GM23338 (cell line): Measurements from ENCODE around the gene RAB1B. TPM values are rescaled to one million over a fixed set of nuclear protein-coding genes. Genes with fewer than 3 reads are reported as not detected.
A peak's percentile ranks its signal among the peaks of the same experiment; 100 is the strongest.

Source experiments
- ATAC-seq: fragments of 200-7000 bp; cut with Tn5 transposase; 3 replicates; pipeline ENCODE4 v1.9.1; 2020
- DNase-seq: peaks from one replicate; pipeline ENCODE4 v3.0.0-alpha.2; 2015; ENCODE audit warnings: low spot score
- H2AFZ ChIP-seq: fragments of 200-600 bp; sonication (generic); 2 replicates; pipeline ENCODE4 v1.8.0; 2016; ENCODE audit warnings: antibody characterized with exemption, mild to moderate bottlenecking, moderate library complexity
- H3F3A ChIP-seq: fragments of 200-600 bp; sonication (generic); replicated peaks from 2 replicates; pipeline ENCODE4 v1.8.0; 2017; ENCODE audit warnings: antibody characterized with exemption, mixed run types, low read depth
- H3K27ac ChIP-seq: fragments of 200-600 bp; sonication (generic); 2 replicates; pipeline ENCODE4 v1.6.1; 2016; ENCODE audit warnings: low read depth
- H3K27me3 ChIP-seq: fragments of 200-600 bp; sonication (generic); 2 replicates; pipeline ENCODE4 v1.8.0; 2016; ENCODE audit warnings: mild to moderate bottlenecking, mixed run types, moderate library complexity; ENCODE audit not compliant: insufficient read depth
- H3K36me3 ChIP-seq: fragments of 200-600 bp; sonication (generic); 2 replicates; pipeline ENCODE4 v1.8.0; 2016; ENCODE audit warnings: mild to moderate bottlenecking; ENCODE audit not compliant: insufficient read depth
- H3K4me1 ChIP-seq: fragments of 200-600 bp; sonication (generic); 2 replicates; pipeline ENCODE4 v1.8.0; 2016; ENCODE audit warnings: mild to moderate bottlenecking, moderate library complexity; ENCODE audit not compliant: insufficient read depth
- H3K4me2 ChIP-seq: fragments of 200-600 bp; sonication (generic); 2 replicates; pipeline ENCODE4 v1.7.1; 2017; ENCODE audit warnings: mixed run types
- H3K4me3 ChIP-seq: fragments of 200-600 bp; sonication (generic); 2 replicates; pipeline ENCODE4 v1.6.1; 2016; ENCODE audit warnings: mixed run types
- H3K79me2 ChIP-seq: fragments of 200-600 bp; sonication (generic); replicated peaks from 2 replicates; pipeline ENCODE4 v1.8.0; 2017; ENCODE audit warnings: mild to moderate bottlenecking; ENCODE audit not compliant: insufficient read depth
- H3K9me2 ChIP-seq: fragments of 200-600 bp; sonication (generic); 2 replicates; pipeline ENCODE4 v1.8.0; 2017; ENCODE audit not compliant: insufficient read depth
- H4K20me1 ChIP-seq: fragments of 200-600 bp; sonication (generic); replicated peaks from 2 replicates; pipeline ENCODE4 v1.8.0; 2017; ENCODE audit warnings: mild to moderate bottlenecking; ENCODE audit not compliant: insufficient read depth
- H3K27ac Mint-ChIP-seq: 2 replicates; pipeline ENCODE4 v1.8.0; 2020; ENCODE audit warnings: inconsistent platforms, mild to moderate bottlenecking, moderate library complexity, mixed read lengths
- H3K27me3 Mint-ChIP-seq: 3 replicates; pipeline ENCODE4 v1.8.0; 2022; ENCODE audit warnings: low read depth, mild to moderate bottlenecking, moderate library complexity, mixed read lengths, inconsistent platforms; ENCODE audit not compliant: insufficient read depth, poor library complexity
- H3K36me3 Mint-ChIP-seq: 3 replicates; pipeline ENCODE4 v1.8.0; 2021; ENCODE audit warnings: low read depth, mild to moderate bottlenecking, inconsistent platforms, moderate library complexity, mixed read lengths
- H3K4me1 Mint-ChIP-seq: 3 replicates; pipeline ENCODE4 v1.8.0; 2020; ENCODE audit warnings: mild to moderate bottlenecking, inconsistent platforms, mixed read lengths
- H3K4me3 Mint-ChIP-seq: 3 replicates; pipeline ENCODE4 v1.8.0; 2021; ENCODE audit warnings: moderate library complexity, mild to moderate bottlenecking, inconsistent platforms, mixed read lengths
- H3K9me3 Mint-ChIP-seq: 3 replicates; pipeline ENCODE4 v1.8.0; 2020; ENCODE audit warnings: moderate library complexity, mild to moderate bottlenecking, inconsistent platforms, mixed read lengths
- CREB1 ChIP-seq: fragments of 250-450 bp; sonication (Bioruptor Pico); IDR thresholded peaks from 2 replicates; pipeline ENCODE4 v1.5.0; 2020; ENCODE audit warnings: low read depth, mild to moderate bottlenecking, moderate library complexity
- EZH2 ChIP-seq: fragments of 200-600 bp; sonication (generic); IDR thresholded peaks from one replicate; pipeline ENCODE4 v1.8.0; 2017; ENCODE audit warnings: antibody characterized with exemption, mild to moderate bottlenecking, low read depth; ENCODE audit not compliant: unreplicated experiment
- EZH2phosphoT487 ChIP-seq: fragments of 200-600 bp; sonication (generic); IDR thresholded peaks from one replicate; pipeline ENCODE4 v1.8.1; 2018; ENCODE audit warnings: antibody characterized with exemption; ENCODE audit not compliant: unreplicated experiment
- JUNB ChIP-seq: IDR thresholded peaks from one replicate; pipeline ENCODE4 v1.6.1; 2016; ENCODE audit warnings: antibody characterized with exemption; ENCODE audit not compliant: unreplicated experiment
- NANOG ChIP-seq: IDR thresholded peaks from 2 replicates; pipeline ENCODE4 v1.6.1; 2016; ENCODE audit warnings: antibody characterized with exemption, borderline replicate concordance
- POLR2AphosphoS5 ChIP-seq: IDR thresholded peaks from 2 replicates; pipeline ENCODE4 v1.6.1; 2016; ENCODE audit warnings: antibody characterized with exemption, low read depth
- REST ChIP-seq: IDR thresholded peaks from one replicate; pipeline ENCODE4 v1.6.1; 2018; ENCODE audit warnings: antibody characterized with exemption; ENCODE audit not compliant: unreplicated experiment
- STAT1 ChIP-seq: IDR thresholded peaks from one replicate; pipeline ENCODE4 v1.6.1; 2016; ENCODE audit warnings: antibody characterized with exemption; ENCODE audit not compliant: unreplicated experiment
- ZNF114 ChIP-seq: fragments of 250-450 bp; sonication (Bioruptor Pico); IDR thresholded peaks from 2 replicates; pipeline ENCODE4 v1.5.0; 2020; ENCODE audit warnings: mild to moderate bottlenecking, moderate library complexity
- ZNF331 ChIP-seq: fragments of 250-450 bp; sonication (Bioruptor Pico); IDR thresholded peaks from 2 replicates; pipeline ENCODE4 v1.5.0; 2020; ENCODE audit warnings: low read depth, mild to moderate bottlenecking, moderate library complexity
- polyA plus RNA-seq: library from polyadenylated mRNA; unstranded; fragments of >200 nt; fragmentation: Nextera tagmentation; extraction: Ambion mirVana; gene quantifications from 2 replicates; pipeline ENCODE4 v1.2.1, GENCODE V29; 2016
- total RNA-seq: library from RNA; depleted of rRNA; stranded (reverse); fragments of >200 nt; shearing (Covaris generic); gene quantifications from 2 replicates; pipeline ENCODE4 v1.2.3, GENCODE V29; 2014
- TF ChIP-seq, protein P1 (sequence below), 2 experiments: fragments of 200-600 bp in 1 of 2; sonication (generic) in 1 of 2; conservative IDR thresholded peaks; 2 replicates each; pipeline versions ENCODE4 v1.5.1 to v1.6.1; 2016 to 2017; ENCODE audit warnings: antibody characterized with exemption in 2 of 2, low read depth in 2 of 2, mild to moderate bottlenecking in 2 of 2, moderate library complexity in 1 of 2
- TF ChIP-seq, protein P2 (sequence below): fragments of 250-450 bp; sonication (Bioruptor Pico); IDR thresholded peaks from 2 replicates; pipeline ENCODE4 v1.5.0; 2020; ENCODE audit warnings: mild to moderate bottlenecking, moderate library complexity
- TF ChIP-seq, protein P3 (sequence below): IDR thresholded peaks from 2 replicates; pipeline ENCODE4 v1.6.1; 2016; ENCODE audit warnings: antibody characterized with exemption

RAB1B gene
- total and polyA plus RNA-seq, 2 experiments from 2014 or later: 30.5 to 92.7 TPM

GRCh38 chr11:66311965-66312548, 43.6 kb downstream of the RAB1B start:
- peaks cover 17% of the 10 kb centered on the region for H3K4me1 ChIP-seq
- no peaks in the 10 kb centered on the region for H4K20me1 ChIP-seq
- DNase-seq (peak; percentile 94), ATAC-seq (peak; percentile 55)
- H3K79me2 ChIP-seq: no peaks in the 10 kb centered on the region
- no peaks in the 10 kb centered on the region for H3K36me3 ChIP-seq
- H3K4me1 Mint-ChIP-seq: peaks cover 25% of the 10 kb centered on the region
- TF ChIP-seq JUNB (no peak), NANOG (no peak), STAT1 (no peak), ZNF331 (CRISPR knock-in tag) (no peak), REST (no peak), POLR2AphosphoS5 (no peak; the same call in none of the 2 replicates), ZNF114 (CRISPR knock-in tag) (no peak), EZH2 (no peak), EZH2phosphoT487 (no peak), CREB1 (CRISPR knock-in tag) (peak; percentile 63)
- TF ChIP-seq, protein P1, sequence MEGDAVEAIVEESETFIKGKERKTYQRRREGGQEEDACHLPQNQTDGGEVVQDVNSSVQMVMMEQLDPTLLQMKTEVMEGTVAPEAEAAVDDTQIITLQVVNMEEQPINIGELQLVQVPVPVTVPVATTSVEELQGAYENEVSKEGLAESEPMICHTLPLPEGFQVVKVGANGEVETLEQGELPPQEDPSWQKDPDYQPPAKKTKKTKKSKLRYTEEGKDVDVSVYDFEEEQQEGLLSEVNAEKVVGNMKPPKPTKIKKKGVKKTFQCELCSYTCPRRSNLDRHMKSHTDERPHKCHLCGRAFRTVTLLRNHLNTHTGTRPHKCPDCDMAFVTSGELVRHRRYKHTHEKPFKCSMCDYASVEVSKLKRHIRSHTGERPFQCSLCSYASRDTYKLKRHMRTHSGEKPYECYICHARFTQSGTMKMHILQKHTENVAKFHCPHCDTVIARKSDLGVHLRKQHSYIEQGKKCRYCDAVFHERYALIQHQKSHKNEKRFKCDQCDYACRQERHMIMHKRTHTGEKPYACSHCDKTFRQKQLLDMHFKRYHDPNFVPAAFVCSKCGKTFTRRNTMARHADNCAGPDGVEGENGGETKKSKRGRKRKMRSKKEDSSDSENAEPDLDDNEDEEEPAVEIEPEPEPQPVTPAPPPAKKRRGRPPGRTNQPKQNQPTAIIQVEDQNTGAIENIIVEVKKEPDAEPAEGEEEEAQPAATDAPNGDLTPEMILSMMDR (conservative IDR thresholded peaks at IDR 0.05; ENCODE audit: low read depth in 2 of 2): peak; percentile 88 to 93
- TF ChIP-seq, protein P2, sequence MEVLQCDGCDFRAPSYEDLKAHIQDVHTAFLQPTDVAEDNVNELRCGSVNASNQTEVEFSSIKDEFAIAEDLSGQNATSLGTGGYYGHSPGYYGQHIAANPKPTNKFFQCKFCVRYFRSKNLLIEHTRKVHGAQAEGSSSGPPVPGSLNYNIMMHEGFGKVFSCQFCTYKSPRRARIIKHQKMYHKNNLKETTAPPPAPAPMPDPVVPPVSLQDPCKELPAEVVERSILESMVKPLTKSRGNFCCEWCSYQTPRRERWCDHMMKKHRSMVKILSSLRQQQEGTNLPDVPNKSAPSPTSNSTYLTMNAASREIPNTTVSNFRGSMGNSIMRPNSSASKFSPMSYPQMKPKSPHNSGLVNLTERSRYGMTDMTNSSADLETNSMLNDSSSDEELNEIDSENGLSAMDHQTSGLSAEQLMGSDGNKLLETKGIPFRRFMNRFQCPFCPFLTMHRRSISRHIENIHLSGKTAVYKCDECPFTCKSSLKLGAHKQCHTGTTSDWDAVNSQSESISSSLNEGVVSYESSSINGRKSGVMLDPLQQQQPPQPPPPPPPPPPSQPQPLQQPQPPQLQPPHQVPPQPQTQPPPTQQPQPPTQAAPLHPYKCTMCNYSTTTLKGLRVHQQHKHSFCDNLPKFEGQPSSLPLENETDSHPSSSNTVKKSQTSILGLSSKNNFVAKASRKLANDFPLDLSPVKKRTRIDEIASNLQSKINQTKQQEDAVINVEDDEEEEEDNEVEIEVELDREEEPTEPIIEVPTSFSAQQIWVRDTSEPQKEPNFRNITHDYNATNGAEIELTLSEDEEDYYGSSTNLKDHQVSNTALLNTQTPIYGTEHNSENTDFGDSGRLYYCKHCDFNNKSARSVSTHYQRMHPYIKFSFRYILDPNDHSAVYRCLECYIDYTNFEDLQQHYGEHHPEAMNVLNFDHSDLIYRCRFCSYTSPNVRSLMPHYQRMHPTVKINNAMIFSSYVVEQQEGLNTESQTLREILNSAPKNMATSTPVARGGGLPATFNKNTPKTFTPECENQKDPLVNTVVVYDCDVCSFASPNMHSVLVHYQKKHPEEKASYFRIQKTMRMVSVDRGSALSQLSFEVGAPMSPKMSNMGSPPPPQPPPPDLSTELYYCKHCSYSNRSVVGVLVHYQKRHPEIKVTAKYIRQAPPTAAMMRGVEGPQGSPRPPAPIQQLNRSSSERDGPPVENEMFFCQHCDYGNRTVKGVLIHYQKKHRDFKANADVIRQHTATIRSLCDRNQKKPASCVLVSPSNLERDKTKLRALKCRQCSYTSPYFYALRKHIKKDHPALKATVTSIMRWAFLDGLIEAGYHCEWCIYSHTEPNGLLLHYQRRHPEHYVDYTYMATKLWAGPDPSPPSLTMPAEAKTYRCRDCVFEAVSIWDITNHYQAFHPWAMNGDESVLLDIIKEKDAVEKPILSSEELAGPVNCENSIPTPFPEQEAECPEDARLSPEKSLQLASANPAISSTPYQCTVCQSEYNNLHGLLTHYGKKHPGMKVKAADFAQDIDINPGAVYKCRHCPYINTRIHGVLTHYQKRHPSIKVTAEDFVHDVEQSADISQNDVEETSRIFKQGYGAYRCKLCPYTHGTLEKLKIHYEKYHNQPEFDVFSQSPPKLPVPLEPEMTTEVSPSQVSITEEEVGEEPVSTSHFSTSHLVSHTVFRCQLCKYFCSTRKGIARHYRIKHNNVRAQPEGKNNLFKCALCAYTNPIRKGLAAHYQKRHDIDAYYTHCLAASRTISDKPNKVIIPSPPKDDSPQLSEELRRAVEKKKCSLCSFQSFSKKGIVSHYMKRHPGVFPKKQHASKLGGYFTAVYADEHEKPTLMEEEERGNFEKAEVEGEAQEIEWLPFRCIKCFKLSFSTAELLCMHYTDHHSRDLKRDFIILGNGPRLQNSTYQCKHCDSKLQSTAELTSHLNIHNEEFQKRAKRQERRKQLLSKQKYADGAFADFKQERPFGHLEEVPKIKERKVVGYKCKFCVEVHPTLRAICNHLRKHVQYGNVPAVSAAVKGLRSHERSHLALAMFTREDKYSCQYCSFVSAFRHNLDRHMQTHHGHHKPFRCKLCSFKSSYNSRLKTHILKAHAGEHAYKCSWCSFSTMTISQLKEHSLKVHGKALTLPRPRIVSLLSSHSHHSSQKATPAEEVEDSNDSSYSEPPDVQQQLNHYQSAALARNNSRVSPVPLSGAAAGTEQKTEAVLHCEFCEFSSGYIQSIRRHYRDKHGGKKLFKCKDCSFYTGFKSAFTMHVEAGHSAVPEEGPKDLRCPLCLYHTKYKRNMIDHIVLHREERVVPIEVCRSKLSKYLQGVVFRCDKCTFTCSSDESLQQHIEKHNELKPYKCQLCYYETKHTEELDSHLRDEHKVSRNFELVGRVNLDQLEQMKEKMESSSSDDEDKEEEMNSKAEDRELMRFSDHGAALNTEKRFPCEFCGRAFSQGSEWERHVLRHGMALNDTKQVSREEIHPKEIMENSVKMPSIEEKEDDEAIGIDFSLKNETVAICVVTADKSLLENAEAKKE (CRISPR knock-in tag): no peak
- TF ChIP-seq, protein P3, sequence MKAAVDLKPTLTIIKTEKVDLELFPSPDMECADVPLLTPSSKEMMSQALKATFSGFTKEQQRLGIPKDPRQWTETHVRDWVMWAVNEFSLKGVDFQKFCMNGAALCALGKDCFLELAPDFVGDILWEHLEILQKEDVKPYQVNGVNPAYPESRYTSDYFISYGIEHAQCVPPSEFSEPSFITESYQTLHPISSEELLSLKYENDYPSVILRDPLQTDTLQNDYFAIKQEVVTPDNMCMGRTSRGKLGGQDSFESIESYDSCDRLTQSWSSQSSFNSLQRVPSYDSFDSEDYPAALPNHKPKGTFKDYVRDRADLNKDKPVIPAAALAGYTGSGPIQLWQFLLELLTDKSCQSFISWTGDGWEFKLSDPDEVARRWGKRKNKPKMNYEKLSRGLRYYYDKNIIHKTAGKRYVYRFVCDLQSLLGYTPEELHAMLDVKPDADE: no peak
- peak overlapping the region; percentile 84 for H3K4me3 ChIP-seq
- no peaks in the 10 kb centered on the region for H3K9me2 ChIP-seq
- H3F3A ChIP-seq: peaks cover 12% of the 10 kb centered on the region; the same call in 1 of the 2 replicates
- H3K27me3 ChIP-seq: no peaks in the 10 kb centered on the region
- peak overlapping the region; percentile 92 for H3K27ac ChIP-seq
- H3K4me3 Mint-ChIP-seq: peak overlapping the region; percentile 81
- no peaks in the 10 kb centered on the region for H3K9me3 Mint-ChIP-seq
- H3K27ac Mint-ChIP-seq: peak overlapping the region; percentile 97
- H3K27me3 Mint-ChIP-seq: peaks cover 9% of the 10 kb centered on the region
- peaks cover 2% of the 10 kb centered on the region; the same call in 1 of the 3 replicates for H3K36me3 Mint-ChIP-seq
- peak overlapping the region; percentile 99 for H2AFZ ChIP-seq
- peak overlapping the region; percentile 90 for H3K4me2 ChIP-seq
